ENCODE results near the gene CENPU.

The CENPU gene

GRCh38 chr4:184674011-184674410 lies 59.9 kb downstream of the CENPU start:
- no peaks in the 10 kb centered on the region for H3K9me3 ChIP-seq (ENCODE audit: insufficient read depth, low read length)
- TF ChIP-seq YY1 (IDR thresholded peaks at IDR 0.05; ENCODE audit: insufficient read depth, insufficient read length): no peak
- TF ChIP-seq ZNF274 (IDR thresholded peaks at IDR 0.05; ENCODE audit: low read depth, low read length): no peak
- TF ChIP-seq SUZ12 (IDR thresholded peaks at IDR 0.05; ENCODE audit: extremely low read depth, insufficient read depth, insufficient read length): no peak
- H3K4me1 ChIP-seq (ENCODE audit: insufficient read depth, insufficient read length): no peaks in the 10 kb centered on the region
- H3K4me3 ChIP-seq (ENCODE audit: insufficient read length, low read depth): no peak overlapping the region
- H3K36me3 ChIP-seq (ENCODE audit: insufficient read depth, insufficient read length, low read length): peaks cover 29% of the 10 kb centered on the region
- H3K9ac ChIP-seq (ENCODE audit: insufficient read length, low read depth): no peak overlapping the region
- no peak for DNase-seq (ENCODE audit: low read depth, low spot score)
- no peaks in the 10 kb centered on the region for H3K27me3 ChIP-seq (ENCODE audit: insufficient read depth, insufficient read length)

GRCh38 chr4:184672741-184673140 lies 61.2 kb downstream of the CENPU start:
- Histone ChIP-seq H3K4me3 (ENCODE audit: insufficient read length, low read depth) (no peak overlapping the region), H3K9me3 (ENCODE audit: insufficient read depth, low read length) (no peaks in the 10 kb centered on the region), H3K9ac (ENCODE audit: insufficient read length, low read depth) (no peak overlapping the region), H3K27me3 (ENCODE audit: insufficient read depth, insufficient read length) (no peaks in the 10 kb centered on the region), H3K36me3 (ENCODE audit: insufficient read depth, insufficient read length, low read length) (peaks cover 37% of the 10 kb centered on the region), H3K4me1 (ENCODE audit: insufficient read depth, insufficient read length) (no peaks in the 10 kb centered on the region)
- DNase-seq (ENCODE audit: low read depth, low spot score): no peak
- no peak for TF ChIP-seq SUZ12 (IDR thresholded peaks at IDR 0.05; ENCODE audit: extremely low read depth, insufficient read depth, insufficient read length)
- no peak for TF ChIP-seq ZNF274 (IDR thresholded peaks at IDR 0.05; ENCODE audit: low read depth, low read length)
- no peak for TF ChIP-seq YY1 (IDR thresholded peaks at IDR 0.05; ENCODE audit: insufficient read depth, insufficient read length)

- peaks cover 43% of the 10 kb centered on the region for H3K36me3 ChIP-seq (ENCODE audit: insufficient read depth, insufficient read length, low read length)
- H3K4me3 ChIP-seq (ENCODE audit: insufficient read length, low read depth): no peak overlapping the region
Measured at GRCh38 chr4:184671101-184671500, 62.8 kb downstream of the CENPU start.

DNA sequence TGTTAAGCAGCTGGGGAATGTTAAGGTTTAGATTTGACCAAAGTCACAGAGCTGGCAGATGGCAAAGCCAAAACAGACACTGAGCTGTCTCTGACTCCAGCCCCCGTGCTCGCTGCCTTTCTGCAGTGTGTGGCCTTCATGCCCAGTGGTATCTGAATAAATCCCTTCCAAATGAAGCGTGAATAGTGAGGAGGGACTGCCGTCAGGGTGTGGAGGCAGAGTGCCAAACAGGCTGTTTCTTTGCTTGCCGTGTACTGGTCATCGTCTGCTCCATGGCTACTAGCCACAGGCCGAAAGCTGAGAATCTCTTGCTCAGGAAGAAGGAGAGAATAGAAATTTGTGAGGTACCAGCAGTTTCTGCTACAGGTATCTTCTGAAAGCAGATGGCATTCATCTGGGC lies 64.6 kb downstream of the CENPU start:
- Histone ChIP-seq H3K27me3 (ENCODE audit: insufficient read depth, insufficient read length) (no peaks in the 10 kb centered on the region), H3K4me3 (ENCODE audit: insufficient read length, low read depth) (no peak overlapping the region), H3K9me3 (ENCODE audit: insufficient read depth, low read length) (no peaks in the 10 kb centered on the region), H3K4me1 (ENCODE audit: insufficient read depth, insufficient read length) (no peaks in the 10 kb centered on the region), H3K9ac (ENCODE audit: insufficient read length, low read depth) (no peak overlapping the region), H3K36me3 (ENCODE audit: insufficient read depth, insufficient read length, low read length) (peaks cover 40% of the 10 kb centered on the region)
- DNase-seq (ENCODE audit: low read depth, low spot score): no peak
- TF ChIP-seq ZNF274 (IDR thresholded peaks at IDR 0.05; ENCODE audit: low read depth, low read length) (no peak), YY1 (IDR thresholded peaks at IDR 0.05; ENCODE audit: insufficient read depth, insufficient read length) (no peak), SUZ12 (IDR thresholded peaks at IDR 0.05; ENCODE audit: extremely low read depth, insufficient read depth, insufficient read length) (no peak)

More at GRCh38 chr4:184671101-184671500, 62.8 kb downstream of the CENPU start:
- Histone ChIP-seq H3K27me3 (ENCODE audit: insufficient read depth, insufficient read length) (no peaks in the 10 kb centered on the region), H3K4me1 (ENCODE audit: insufficient read depth, insufficient read length) (no peaks in the 10 kb centered on the region), H3K9ac (ENCODE audit: insufficient read length, low read depth) (no peak overlapping the region), H3K9me3 (ENCODE audit: insufficient read depth, low read length) (no peaks in the 10 kb centered on the region)
- TF ChIP-seq YY1 (IDR thresholded peaks at IDR 0.05; ENCODE audit: insufficient read depth, insufficient read length) (no peak), SUZ12 (IDR thresholded peaks at IDR 0.05; ENCODE audit: extremely low read depth, insufficient read depth, insufficient read length) (no peak), ZNF274 (IDR thresholded peaks at IDR 0.05; ENCODE audit: low read depth, low read length) (no peak)
- DNase-seq (ENCODE audit: low read depth, low spot score): no peak

GRCh38 chr4:184668511-184669114 lies 65.3 kb downstream of the CENPU start:
- Histone ChIP-seq H3K9me3 (ENCODE audit: insufficient read depth, low read length) (no peaks in the 10 kb centered on the region), H3K27me3 (ENCODE audit: insufficient read depth, insufficient read length) (no peaks in the 10 kb centered on the region), H3K4me1 (ENCODE audit: insufficient read depth, insufficient read length) (no peaks in the 10 kb centered on the region), H3K9ac (ENCODE audit: insufficient read length, low read depth) (no peak overlapping the region), H3K36me3 (ENCODE audit: insufficient read depth, insufficient read length, low read length) (peaks cover 36% of the 10 kb centered on the region), H3K4me3 (ENCODE audit: insufficient read length, low read depth) (no peak overlapping the region)
- TF ChIP-seq ZNF274 (IDR thresholded peaks at IDR 0.05; ENCODE audit: low read depth, low read length) (no peak), YY1 (IDR thresholded peaks at IDR 0.05; ENCODE audit: insufficient read depth, insufficient read length) (no peak), SUZ12 (IDR thresholded peaks at IDR 0.05; ENCODE audit: extremely low read depth, insufficient read depth, insufficient read length) (no peak)
- DNase-seq (ENCODE audit: low read depth, low spot score): no peak

DNA sequence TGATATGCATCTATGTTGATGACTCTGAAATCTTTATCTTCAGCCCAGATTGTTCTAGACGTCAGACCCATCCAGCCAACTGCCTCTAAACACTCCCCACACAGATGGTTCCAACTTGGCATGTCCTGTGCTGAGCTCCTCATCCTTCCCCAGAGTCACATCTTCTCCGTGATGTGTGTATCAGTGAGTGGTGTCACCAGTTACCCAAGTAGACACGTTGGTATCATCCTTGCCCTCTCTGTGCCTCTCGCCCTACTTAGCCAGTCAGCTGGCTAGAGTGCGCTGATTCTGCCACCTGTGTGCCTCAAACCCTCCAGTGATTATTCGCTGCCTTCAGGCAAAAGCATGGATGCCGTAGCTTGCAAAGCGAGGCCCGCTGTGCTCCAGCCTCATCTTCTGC lies 65.8 kb downstream of the CENPU start:
- Histone ChIP-seq H3K36me3 (ENCODE audit: insufficient read depth, insufficient read length, low read length) (peaks cover 35% of the 10 kb centered on the region), H3K9me3 (ENCODE audit: insufficient read depth, low read length) (no peaks in the 10 kb centered on the region), H3K9ac (ENCODE audit: insufficient read length, low read depth) (no peak overlapping the region), H3K4me3 (ENCODE audit: insufficient read length, low read depth) (no peak overlapping the region), H3K27me3 (ENCODE audit: insufficient read depth, insufficient read length) (no peaks in the 10 kb centered on the region), H3K4me1 (ENCODE audit: insufficient read depth, insufficient read length) (no peaks in the 10 kb centered on the region)
- TF ChIP-seq ZNF274 (IDR thresholded peaks at IDR 0.05; ENCODE audit: low read depth, low read length) (no peak), YY1 (IDR thresholded peaks at IDR 0.05; ENCODE audit: insufficient read depth, insufficient read length) (no peak), SUZ12 (IDR thresholded peaks at IDR 0.05; ENCODE audit: extremely low read depth, insufficient read depth, insufficient read length) (no peak)
- DNase-seq (ENCODE audit: low read depth, low spot score): no peak

DNA sequence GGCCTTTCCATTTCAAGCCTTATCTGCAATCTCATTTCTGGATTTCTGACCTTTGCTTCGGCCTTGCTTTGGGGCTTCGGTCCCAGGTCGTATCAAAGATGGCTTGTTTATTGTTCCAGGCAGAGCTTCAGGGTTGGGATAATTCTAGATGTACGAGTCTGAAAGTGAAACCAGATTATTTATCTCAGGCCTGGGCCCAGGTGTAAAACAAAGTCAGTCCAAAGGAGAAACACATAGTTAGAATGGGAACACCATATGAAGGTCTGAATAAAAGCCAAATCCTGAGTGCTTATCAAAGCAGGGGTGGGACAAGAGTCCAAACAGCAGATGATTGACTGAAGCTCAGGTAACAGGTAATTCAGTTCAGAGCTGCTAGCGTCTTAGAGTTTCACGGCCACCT lies 67.2 kb downstream of the CENPU start:
- Histone ChIP-seq H3K27me3 (ENCODE audit: insufficient read depth, insufficient read length) (no peaks in the 10 kb centered on the region), H3K36me3 (ENCODE audit: insufficient read depth, insufficient read length, low read length) (peaks cover 26% of the 10 kb centered on the region), H3K9ac (ENCODE audit: insufficient read length, low read depth) (no peak overlapping the region), H3K4me1 (ENCODE audit: insufficient read depth, insufficient read length) (no peaks in the 10 kb centered on the region), H3K4me3 (ENCODE audit: insufficient read length, low read depth) (no peak overlapping the region), H3K9me3 (ENCODE audit: insufficient read depth, low read length) (no peaks in the 10 kb centered on the region)
- DNase-seq (ENCODE audit: low read depth, low spot score): no peak
- TF ChIP-seq YY1 (IDR thresholded peaks at IDR 0.05; ENCODE audit: insufficient read depth, insufficient read length): no peak
- TF ChIP-seq ZNF274 (IDR thresholded peaks at IDR 0.05; ENCODE audit: low read depth, low read length): no peak
- no peak for TF ChIP-seq SUZ12 (IDR thresholded peaks at IDR 0.05; ENCODE audit: extremely low read depth, insufficient read depth, insufficient read length)
